OCI-LY3 (cell line): ENCODE data around the gene CIAO1.

Experiments
- H2AFZ ChIP-seq: fragments of 200-600, 300-600 bp; shearing (Covaris generic); 2 replicates; pipeline ENCODE4 v1.6.0; 2014; ENCODE audit warnings: antibody characterized with exemption, low read depth, low read length
- H3K27ac ChIP-seq: fragments of 200-600, 300-600 bp; sonication (generic); 2 replicates; pipeline ENCODE4 v1.5.1; 2014; ENCODE audit warnings: mild to moderate bottlenecking, low read length, moderate library complexity, mixed read lengths
- H3K27me3 ChIP-seq: fragments of 200-600, 300-600 bp; sonication (generic); 2 replicates; pipeline ENCODE4 v1.6.1; 2014; ENCODE audit warnings: low read depth, low read length, mixed read lengths
- H3K36me3 ChIP-seq: fragments of 200-600, 300-600 bp; sonication (generic); replicated peaks from 2 replicates; pipeline ENCODE3; 2014; ENCODE audit warnings: low read depth, low read length, mixed read lengths
- H3K4me1 ChIP-seq: fragments of 300-600, 200-600 bp; sonication (generic); 2 replicates; pipeline ENCODE4 v1.6.1; 2014; ENCODE audit warnings: low read length, mixed read lengths
- H3K4me2 ChIP-seq: fragments of 200-600, 300-600 bp; sonication (generic); 2 replicates; pipeline ENCODE4 v1.6.1; 2014; ENCODE audit warnings: low read length, mixed read lengths
- H3K4me3 ChIP-seq: fragments of 300-600, 200-600 bp; sonication (generic); 2 replicates; pipeline ENCODE4 v1.5.1; 2014; ENCODE audit warnings: antibody characterized with exemption, mild to moderate bottlenecking, low read length, moderate library complexity
- H3K79me2 ChIP-seq: fragments of 300-600, 200-600 bp; shearing (Covaris generic); 2 replicates; pipeline ENCODE4 v1.6.1; 2014; ENCODE audit warnings: mild to moderate bottlenecking, low read length, mixed read lengths
- H3K9ac ChIP-seq: fragments of 300-600, 200-600 bp; shearing (Covaris generic); 2 replicates; pipeline ENCODE4 v1.6.0; 2014; ENCODE audit warnings: mild to moderate bottlenecking, low read length, moderate library complexity
- H3K9me3 ChIP-seq: fragments of 200-600, 300-600 bp; shearing (Covaris generic); 2 replicates; pipeline ENCODE4 v1.6.1; 2014; ENCODE audit warnings: low read length, mixed read lengths; ENCODE audit not compliant: insufficient read depth
- H4K20me1 ChIP-seq: fragments of 200-600, 300-600 bp; sonication (generic); 2 replicates; pipeline ENCODE4 v1.6.1; 2016; ENCODE audit warnings: low read length, mixed read lengths; ENCODE audit not compliant: insufficient read depth
- CTCF ChIP-seq: fragments of 200-600, 300-600 bp; sonication (generic); IDR thresholded peaks from 2 replicates; pipeline ENCODE4 v1.5.1; 2014; ENCODE audit warnings: antibody characterized with exemption, low read length, low read depth
- EZH2phosphoT487 ChIP-seq: fragments of 200-600 bp; shearing (Covaris generic); IDR thresholded peaks from 2 replicates; pipeline ENCODE4 v1.6.1; 2018; ENCODE audit warnings: antibody characterized with exemption, mixed run types, low read depth

CIAO1 gene

GRCh38 chr2:96296925-96297324, 30.9 kb downstream of the CIAO1 start:
- no peak for TF ChIP-seq EZH2phosphoT487
- no peak for TF ChIP-seq CTCF
- no peak overlapping the region for H3K27ac ChIP-seq
- peaks cover 86% of the 10 kb centered on the region for H3K36me3 ChIP-seq
- H3K9ac ChIP-seq, result no peak overlapping the region
- H3K27me3 ChIP-seq, result no peaks in the 10 kb centered on the region
- no peak overlapping the region for H3K4me2 ChIP-seq
- H3K4me1 ChIP-seq, result no peaks in the 10 kb centered on the region
- no peaks in the 10 kb centered on the region for H3K9me3 ChIP-seq
- no peak overlapping the region for H2AFZ ChIP-seq
- H3K79me2 ChIP-seq, result peaks cover 11% of the 10 kb centered on the region
- H3K4me3 ChIP-seq, result no peak overlapping the region
- no peaks in the 10 kb centered on the region for H4K20me1 ChIP-seq

DNA sequence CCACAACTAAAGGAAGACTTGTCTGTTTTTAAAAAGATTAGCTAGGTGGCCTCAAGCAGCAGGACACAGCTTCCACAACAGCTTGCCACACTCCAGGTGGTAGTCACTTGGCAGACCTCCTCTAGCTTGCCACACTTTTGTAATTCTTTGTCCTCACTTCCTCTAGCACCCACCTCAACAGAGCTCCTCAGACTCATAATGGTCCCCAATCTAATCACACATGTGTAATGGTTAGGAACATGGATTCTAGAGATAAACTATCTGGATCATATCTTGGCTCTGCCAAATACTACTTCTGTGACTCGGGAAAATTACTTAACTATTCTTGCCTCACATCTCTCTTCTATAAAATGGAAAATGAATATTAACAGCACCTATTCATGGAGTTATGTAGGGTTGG, 35.8 kb downstream of the CIAO1 start:
- H3K36me3 ChIP-seq, result peaks cover 67% of the 10 kb centered on the region
- no peak overlapping the region for H2AFZ ChIP-seq
- no peak overlapping the region for H3K27ac ChIP-seq
- no peaks in the 10 kb centered on the region for H3K27me3 ChIP-seq
- no peaks in the 10 kb centered on the region for H3K9me3 ChIP-seq
- H3K4me2 ChIP-seq, result no peak overlapping the region
- H4K20me1 ChIP-seq, result no peaks in the 10 kb centered on the region
- H3K9ac ChIP-seq, result no peak overlapping the region
- TF ChIP-seq EZH2phosphoT487, result no peak
- no peak for TF ChIP-seq CTCF
- peaks cover 54% of the 10 kb centered on the region for H3K79me2 ChIP-seq
- peaks cover 13% of the 10 kb centered on the region for H3K4me1 ChIP-seq
- no peak overlapping the region for H3K4me3 ChIP-seq

DNA sequence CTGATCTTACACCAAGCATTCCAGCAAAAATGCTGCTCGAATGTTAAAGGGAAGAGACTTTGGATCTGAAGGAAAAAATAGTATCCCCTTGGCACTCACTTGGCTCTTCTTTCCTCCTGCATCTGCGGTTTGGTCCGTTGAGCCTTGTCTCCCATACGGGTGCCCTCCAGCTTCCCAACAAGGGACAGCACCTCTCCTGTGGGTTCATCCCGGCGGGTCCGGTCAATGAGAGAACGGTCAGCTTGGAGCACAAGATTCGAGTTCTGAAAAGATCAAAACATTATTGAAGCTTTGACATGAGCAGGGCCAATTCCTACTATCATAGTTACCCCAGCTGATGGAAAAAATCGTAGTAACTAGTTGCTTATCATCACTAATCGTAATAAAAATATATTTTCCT, 38.6 kb downstream of the CIAO1 start:
- H3K27ac ChIP-seq, result peak overlapping the region; percentile 77; the same call in 1 of the 2 replicates
- TF ChIP-seq CTCF, result no peak
- TF ChIP-seq EZH2phosphoT487, result no peak
- H3K4me1 ChIP-seq, result peaks cover 13% of the 10 kb centered on the region
- peak overlapping the region; percentile 96 for H3K9ac ChIP-seq
- peak overlapping the region; percentile 97 for H3K4me3 ChIP-seq
- no peaks in the 10 kb centered on the region for H4K20me1 ChIP-seq
- peak overlapping the region; percentile 78 for H3K4me2 ChIP-seq
- H3K27me3 ChIP-seq, result no peaks in the 10 kb centered on the region
- H3K36me3 ChIP-seq, result peaks cover 40% of the 10 kb centered on the region
- H3K79me2 ChIP-seq, result peaks cover 54% of the 10 kb centered on the region
- no peak overlapping the region for H2AFZ ChIP-seq
- H3K9me3 ChIP-seq, result no peaks in the 10 kb centered on the region

- H3K9ac ChIP-seq, result peak within 1 kb of the TSS; percentile 96
- peaks cover 13% of the 10 kb centered on the region for H3K4me1 ChIP-seq
- H3K27me3 ChIP-seq, result no peaks in the 10 kb centered on the region
- H3K4me3 ChIP-seq, result peak within 1 kb of the TSS; percentile 97
- peaks cover 54% of the 10 kb centered on the region for H3K79me2 ChIP-seq
- peaks cover 37% of the 10 kb centered on the region for H3K36me3 ChIP-seq
- no peaks in the 10 kb centered on the region for H4K20me1 ChIP-seq
- H3K9me3 ChIP-seq, result no peaks in the 10 kb centered on the region
- H3K27ac ChIP-seq, result peak within 1 kb of the TSS; percentile 77
- H3K4me2 ChIP-seq, result peak within 1 kb of the TSS; percentile 97
- H2AFZ ChIP-seq, result peak within 1 kb of the TSS; percentile 84; the same call in 1 of the 2 replicates
- no peak for TF ChIP-seq EZH2phosphoT487
- TF ChIP-seq CTCF, result no peak
Observed at GRCh38 chr2:96305091-96305978, 39.3 kb downstream of the CIAO1 start, which contains the start of gene SNRNP200. Gene SNRNP200, minus strand, starts transcription at chr2:96305546. Its CDS starts 109 bp downstream, at chr2:96305437.
